NCI-H187 treated with DMSO at 0.1 percent for 48 hours (cell line): ENCODE results near the gene DPM2.

Experiments
- DNase-seq: peaks from one replicate; lab custom pipeline; 2025; lab: John Stamatoyannopoulos, UW

The DPM2 gene

DNA sequence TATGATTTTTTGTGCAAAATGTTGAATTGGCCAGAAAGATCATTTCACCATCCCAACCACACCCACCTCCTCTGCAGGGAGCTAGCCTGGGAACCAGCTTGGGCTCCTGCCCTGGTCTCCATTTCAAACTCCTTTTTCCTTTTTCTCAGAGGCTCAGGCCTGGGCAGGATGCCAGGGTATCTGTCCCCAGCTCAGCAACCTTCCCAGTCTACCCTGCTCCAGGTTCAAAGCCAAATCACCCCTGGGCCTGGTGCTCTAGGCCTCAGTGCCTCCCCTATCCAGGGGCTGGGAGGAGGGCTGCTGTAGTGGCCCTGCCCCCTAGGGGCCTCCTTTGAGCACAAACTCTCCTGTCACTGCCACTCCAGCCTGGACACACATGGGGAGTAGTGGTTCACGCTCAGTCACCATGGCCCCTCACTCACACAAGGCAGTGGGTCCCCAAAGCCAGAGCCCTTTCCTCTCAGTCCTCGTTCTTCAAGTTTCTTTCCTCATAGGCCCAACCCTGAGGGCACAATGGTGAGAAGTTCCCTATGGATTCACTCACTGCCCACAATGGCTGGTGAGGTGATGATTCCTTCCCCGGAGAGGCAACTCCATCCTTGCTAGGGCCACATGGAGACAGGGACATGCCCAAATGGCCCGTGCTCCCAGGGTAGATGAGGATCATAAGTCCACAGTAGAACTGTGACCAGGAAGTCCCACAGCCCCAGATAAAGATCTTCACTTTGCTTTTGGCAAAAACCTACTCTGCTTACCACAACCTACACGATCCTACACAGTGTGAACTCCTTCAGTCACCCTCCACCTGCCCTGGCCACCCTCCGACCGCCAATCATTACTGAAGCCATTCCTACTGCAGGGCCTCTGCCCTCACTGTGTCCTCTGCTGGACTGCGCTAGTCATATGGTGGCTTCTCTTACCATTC lies 19.2 kb downstream of the DPM2 start:
- no peak for DNase-seq

DNA sequence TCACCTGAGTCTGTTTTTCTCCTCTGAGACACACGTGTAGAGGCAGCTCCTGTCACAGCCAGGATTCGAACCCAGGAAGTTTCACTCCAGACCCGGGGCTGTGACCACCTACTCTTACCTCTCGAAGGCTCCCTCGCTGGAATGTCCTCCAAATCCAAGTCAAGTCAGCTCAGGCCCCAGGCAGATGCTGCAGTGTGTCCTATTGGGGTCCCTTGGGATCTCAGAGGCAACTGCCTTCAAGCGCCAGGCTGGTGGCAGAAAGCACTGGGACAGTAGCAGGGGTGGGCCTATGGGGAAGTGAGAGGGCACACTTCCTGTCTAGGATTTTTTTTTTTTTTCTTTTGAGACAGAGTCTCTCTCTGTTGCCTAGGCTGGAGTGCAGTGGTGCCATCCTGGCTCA lies 20.1 kb downstream of the DPM2 start:
- no peak for DNase-seq

GRCh38 chr9:127916720-127917581 lies 20.7 kb downstream of the DPM2 start, which contains the start of gene ST6GALNAC4:
Gene ST6GALNAC4 (minus strand): TSS chr9:127917041. CDS start chr9:127916419, 622 bp downstream.
- peak; percentile 3 for DNase-seq

DNA sequence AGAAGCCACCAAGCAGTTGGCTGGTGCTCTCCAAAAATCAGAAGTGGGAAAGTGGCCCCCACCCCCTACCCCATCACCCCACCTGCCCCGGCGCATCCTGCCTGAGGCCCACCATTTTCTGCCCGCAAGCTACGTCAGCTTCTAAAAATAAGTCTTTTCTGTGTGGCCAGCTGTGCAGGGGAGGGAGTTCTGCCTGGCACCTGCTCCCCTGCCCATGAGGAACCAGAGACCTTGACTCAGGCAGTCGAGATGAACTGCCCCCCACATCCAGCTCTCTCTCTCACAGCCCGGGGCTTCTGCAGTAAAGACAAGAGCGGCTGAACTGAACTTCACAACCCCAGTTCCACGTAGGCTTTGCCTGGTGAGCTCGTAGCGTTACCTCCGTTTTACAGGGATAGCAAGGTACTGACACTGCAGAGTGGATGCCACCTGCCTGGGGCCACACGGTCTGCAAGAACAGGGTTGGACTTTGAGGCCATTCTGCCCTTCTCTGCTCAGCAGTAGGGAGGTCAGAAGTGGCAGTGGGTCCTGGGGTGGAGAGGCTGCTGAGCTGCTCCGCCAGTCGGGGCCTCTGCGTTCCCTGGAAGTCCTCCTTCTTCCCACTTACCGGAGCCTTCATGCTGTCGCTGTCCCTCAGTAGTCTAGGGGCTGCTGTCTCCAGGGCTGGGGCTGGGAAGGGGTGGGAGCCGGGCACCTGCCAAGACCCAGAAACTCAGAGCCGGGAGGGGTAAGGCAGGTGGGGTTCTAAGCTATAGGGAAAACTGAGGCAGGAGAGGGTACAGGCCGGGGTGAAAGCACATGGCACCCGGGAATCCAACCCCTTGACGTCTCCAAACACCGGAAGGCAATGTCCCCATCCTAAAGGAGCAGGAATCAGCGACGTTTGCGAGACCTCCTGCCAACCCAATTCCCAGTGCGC lies 21.6 kb downstream of the DPM2 start:
- no peak for DNase-seq

- no peak for DNase-seq
These were observed 22.3 kb downstream of the DPM2 start for GRCh38 chr9:127915325-127915752.

DNA sequence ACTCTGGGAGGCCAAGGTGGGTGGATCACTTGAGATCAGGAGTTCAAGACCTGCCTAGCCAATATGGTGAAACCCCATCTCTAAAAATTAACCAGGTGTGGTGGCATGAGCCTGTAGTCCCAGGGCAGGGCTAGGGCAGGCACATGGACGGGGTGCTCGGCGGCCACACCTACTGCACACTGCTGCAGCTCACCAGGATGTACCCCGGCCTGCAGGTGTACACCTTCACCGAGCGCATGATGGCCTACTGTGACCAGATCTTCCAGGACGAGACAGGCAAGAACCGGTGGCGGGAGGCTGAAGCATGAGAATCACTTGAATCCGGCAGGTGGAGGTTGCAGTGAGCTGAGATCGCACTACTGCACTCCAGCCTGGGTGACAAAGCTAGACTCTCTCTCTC lies 24.0 kb downstream of the DPM2 start:
- no peak for DNase-seq

DNA sequence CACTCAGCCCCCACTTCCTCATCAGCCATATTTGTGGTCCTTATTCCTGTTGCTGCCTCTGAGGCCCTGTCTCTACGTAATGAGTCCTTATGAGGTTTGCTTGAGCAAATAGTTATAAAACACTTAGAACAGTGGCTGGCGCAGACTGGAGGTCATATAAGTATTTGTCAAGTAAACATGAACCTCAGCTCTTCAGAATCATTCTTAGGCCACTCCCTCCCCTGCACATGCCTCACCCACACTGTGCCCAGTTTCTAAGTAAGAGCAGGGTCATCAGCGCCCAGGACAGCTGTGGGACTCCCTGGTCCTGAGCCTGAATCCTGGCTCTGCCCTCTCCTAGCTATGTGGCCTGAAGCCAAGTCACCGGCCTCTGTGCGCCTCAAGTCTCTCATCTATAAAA lies 24.8 kb downstream of the DPM2 start:
- DNase-seq, result no peak

DNA sequence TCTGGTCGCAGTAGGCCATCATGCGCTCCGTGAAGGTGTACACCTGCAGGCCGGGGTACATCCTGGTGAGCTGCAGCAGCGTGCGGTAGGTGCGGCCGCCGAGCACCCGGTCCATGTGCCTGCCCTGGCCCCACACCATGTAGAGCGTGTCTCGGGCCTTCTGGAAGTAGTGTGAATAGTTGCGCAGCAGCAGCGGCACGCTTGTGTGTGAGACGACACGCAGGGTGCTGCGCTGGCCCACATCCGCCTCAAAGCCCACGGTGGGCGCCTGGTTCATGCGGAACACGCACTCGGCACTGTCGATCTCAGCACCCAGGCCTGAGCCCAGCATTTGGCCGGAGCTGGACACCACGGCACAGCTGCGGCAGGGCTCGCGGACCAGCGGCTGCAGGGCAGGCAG lies 25.4 kb downstream of the DPM2 start:
- no peak for DNase-seq

DNA sequence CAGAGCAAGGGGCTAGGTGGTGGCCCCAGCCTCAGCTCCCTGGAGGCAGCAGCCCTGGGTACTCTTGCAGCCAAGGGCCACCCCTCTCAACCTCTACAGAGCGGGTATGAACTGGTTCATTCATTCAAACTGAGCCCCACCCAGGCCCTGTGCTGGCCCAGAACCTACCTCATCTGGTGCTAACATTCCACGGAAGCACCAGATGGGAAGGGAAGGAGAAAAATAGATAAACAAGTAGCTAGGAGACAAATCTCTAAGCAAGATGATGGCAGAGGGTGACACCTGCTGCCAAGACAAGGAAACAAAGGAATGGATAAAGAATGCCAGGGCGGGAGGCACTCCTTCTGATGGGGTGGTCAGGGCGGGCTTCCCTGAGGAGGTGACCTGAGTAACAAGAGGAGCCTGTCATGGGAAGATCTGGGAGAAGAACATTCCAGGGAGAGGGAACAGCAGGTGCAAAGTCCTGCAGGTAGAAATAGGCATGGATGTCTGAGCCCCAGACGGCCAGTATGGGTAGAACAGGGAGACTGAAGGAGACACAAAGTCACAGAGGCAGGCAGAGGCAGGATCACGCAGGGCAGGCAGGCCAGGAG lies 26.9 kb downstream of the DPM2 start:
- no peak for DNase-seq

- DNase-seq, result no peak
These were observed 27.8 kb downstream of the DPM2 start for GRCh38 chr9:127909839-127910273.

DNA sequence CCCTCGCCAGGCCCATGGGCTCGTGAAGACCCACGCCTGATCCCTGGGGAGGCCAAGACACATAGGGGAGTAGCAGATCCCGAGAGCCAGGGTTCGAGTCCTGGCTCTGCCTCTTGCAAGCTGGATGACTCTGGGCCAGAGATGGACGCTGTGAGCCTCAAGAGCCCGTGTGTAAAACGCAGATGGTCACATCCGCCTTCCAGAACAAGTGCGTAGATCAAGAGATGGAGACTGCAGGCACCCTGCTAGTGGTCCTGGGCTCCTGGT lies 29.1 kb downstream of the DPM2 start:
- DNase-seq, result no peak

GRCh38 chr9:127907867-127908659 lies 29.6 kb downstream of the DPM2 start:
- DNase-seq, result no peak

GRCh38 chr9:127905788-127906191 lies 31.9 kb downstream of the DPM2 start:
- no peak for DNase-seq

- no peak for DNase-seq
These were observed 32.5 kb downstream of the DPM2 start for GRCh38 chr9:127905004-127905728.

DNA sequence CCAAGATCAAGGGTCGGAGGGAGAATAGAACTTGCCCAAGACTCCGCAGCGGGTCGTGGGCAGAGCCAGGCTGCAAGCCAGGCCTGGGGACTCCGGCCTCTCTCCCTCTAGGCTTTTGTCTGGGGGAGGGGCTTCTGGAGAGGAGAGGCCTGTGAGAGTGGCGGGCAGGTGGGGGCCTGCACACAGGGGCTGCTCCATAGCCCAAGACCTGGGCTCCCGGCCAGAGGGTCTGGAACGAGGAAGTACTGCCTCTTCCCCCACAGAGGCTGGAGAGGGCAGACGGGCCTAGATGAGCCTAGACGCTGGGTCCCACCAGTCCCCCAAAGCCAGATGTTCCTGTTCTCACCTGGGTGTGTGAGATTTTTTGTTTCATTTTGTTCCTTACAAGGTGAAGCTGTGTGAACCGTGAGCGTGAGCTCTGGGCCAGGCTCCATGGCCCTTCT lies 33.1 kb downstream of the DPM2 start:
- DNase-seq, result no peak

DNA sequence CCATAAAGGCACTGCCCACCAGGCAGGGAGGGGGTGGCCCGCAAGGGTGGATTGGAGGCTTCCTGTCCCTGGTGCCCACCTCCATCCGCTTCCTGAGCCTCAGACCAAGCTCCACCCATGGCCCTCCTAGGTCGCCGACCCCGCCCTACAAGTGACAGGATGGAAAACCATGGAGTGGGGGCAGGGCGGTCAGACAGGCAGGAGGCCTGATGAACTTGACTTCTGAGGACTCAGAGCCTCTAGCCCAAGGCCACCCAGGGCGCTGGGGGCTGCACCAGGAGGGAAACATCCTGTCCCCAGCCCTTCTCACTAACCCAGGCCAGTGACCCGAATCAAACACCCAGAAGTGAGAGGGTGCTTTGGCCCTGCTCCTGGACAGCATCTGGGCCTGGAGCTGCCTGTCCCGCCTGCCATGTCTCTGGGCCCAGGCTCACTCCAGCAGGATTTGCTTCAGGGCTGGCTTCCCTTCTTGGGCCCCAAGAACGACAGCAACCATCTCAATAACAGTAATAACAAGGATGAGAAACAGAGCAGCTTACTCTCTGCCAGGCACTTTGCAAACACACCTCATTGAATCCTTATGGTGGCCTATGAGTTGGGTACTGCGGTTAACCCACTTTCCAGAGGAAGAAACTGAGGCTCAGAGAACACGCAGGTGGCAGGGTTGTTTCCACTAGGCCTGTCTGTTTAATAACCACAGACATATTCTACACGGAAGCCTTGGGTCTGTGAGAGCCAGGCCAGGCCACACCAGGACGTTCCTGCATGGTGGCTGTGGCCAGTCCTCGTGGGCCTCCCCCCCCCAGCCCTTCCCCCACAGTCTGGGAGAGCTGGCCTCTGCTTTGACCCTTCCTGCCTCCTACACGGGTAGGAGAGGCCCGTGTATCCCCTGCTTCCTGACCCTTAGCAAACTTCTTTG lies 33.8 kb downstream of the DPM2 start:
- DNase-seq, result no peak

DNA sequence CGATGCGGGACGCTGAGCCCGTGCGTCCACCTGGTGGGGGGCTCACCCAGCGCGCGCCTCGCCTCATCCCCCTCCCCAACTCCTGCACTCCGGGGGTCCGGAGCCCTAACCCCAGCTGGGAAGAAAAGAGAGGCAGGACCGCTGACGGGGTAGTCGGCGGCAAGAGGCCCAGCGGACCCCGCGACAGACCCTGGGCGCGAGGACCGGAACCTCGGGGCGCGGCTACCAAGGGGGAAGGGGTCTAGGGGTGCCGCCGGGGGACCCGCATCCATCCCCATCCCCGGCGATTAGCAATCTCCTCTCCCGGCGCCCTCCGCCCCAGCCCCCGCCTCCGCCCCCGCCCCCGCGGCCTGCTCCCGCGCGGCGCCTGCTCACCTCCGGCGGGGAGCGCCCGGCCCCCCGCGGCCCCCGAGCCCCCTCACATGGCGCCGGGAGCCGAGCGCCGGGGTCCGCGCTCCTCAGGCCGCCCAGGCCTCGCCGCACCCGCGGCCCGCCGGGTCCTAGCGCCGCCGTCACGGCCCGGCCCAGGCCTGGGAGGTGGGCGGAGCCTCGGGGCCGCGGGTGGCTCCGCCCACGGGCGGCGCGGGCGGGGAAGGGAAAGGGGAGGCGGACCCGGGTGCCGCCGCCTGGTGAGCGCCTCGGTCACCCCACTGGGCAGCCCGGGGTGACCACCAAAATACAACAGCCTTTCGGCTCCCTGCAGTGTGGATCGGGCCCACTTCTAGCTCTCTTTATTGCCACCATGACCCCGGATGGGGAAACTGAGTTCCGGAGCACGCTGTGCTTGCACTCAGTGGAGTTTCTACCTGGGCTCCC lies 38.3 kb downstream of the DPM2 start, which contains the start of gene ST6GALNAC6:
Gene ST6GALNAC6, minus strand, starts transcription at position 476 of the 816 bp plus-strand sequence. CDS start 1,622 bp downstream, outside the sequence.
- no peak for DNase-seq
